HG02588 (cell line): Measurements from ENCODE around the gene MID1.
"Not testable (repeated sequence)": the region's sequence is repeated elsewhere in the genome, so short reads cannot be mapped to it uniquely, and the experiment has no call there.

ENCODE experiments used
- ATAC-seq: cut with Tn5 transposase; IDR thresholded peaks from one replicate; pipeline ENCODE4 v1.9.1; 2021; ENCODE audit warnings: mild to moderate bottlenecking, moderate library complexity; ENCODE audit not compliant: unreplicated experiment

The MID1 gene

DNA sequence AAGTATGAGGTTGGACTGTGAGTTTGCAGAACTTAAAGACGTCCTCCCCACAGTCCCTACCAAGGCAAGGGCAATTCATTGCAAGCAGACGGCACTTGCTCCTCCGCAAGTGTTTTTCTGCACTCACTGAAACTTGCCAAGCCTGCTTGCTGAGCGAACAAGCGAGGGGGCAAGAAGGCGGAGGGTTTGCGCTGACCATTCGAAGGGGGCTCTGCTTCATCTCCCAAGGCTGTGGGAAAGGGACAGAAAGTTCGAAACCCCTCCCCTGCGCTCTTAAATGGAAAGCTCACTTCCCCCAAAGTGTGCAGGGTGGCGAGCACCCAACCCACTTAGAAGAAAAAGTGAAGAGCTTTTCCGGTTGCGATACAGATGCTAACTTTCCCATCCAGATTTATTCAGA lies 1.4 kb downstream of the MID1 start:
- no peak for ATAC-seq

DNA sequence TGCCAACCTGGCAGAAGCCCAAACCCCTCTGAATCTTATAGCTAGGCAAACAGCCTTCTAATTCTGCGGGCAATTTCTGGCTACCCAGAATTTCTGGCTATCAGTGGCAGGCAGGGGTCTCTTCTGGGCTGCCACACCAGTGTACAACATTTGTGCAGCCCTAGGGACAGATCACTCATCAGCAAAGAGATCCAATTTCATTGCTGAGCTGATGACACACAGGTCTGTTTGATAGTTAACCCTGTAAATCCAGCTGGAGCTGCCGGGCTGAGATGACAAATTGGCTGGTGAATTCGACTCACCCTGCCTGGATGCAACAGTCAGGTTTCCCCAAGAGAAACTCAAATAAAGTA lies 2.4 kb downstream of the MID1 start:
- no peak for ATAC-seq

DNA sequence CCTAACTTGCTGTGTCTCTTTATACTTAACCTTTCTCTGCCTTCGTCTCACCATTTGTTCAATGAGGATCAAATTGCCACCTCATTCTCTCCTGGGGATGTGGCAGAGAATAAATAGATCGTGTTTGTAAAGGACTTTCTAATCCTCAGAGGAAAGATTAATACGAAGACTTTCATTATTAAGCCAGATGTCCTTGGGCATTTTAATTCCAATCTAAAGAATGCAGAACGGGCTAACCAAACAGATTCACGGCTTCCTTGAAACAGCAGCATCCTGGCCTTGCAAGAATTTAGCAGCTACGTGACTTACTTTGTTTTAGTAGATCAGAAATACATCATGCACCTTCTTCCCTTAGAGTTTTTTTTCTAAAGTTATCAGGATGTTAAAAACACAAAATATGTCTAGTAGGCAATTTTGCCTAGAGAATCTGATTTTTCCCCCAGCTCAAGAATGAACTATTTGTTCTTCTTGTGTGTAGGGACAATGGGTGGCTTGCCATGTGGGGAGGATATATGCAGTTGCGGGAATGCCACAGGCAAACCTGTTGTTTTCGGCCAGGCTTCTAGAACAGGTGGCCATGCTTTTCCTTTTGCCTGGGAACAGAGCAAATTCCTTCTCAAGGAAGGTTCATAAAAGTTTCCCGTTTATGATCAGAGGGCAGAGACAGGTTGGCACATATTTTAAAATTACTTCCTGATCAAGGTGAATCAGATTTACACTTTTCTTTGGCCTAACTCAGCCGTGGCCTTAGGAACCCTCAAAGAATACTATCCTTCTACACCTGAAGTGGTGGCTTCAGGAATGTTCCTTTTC lies 3.0 kb downstream of the MID1 start:
- no peak for ATAC-seq

DNA sequence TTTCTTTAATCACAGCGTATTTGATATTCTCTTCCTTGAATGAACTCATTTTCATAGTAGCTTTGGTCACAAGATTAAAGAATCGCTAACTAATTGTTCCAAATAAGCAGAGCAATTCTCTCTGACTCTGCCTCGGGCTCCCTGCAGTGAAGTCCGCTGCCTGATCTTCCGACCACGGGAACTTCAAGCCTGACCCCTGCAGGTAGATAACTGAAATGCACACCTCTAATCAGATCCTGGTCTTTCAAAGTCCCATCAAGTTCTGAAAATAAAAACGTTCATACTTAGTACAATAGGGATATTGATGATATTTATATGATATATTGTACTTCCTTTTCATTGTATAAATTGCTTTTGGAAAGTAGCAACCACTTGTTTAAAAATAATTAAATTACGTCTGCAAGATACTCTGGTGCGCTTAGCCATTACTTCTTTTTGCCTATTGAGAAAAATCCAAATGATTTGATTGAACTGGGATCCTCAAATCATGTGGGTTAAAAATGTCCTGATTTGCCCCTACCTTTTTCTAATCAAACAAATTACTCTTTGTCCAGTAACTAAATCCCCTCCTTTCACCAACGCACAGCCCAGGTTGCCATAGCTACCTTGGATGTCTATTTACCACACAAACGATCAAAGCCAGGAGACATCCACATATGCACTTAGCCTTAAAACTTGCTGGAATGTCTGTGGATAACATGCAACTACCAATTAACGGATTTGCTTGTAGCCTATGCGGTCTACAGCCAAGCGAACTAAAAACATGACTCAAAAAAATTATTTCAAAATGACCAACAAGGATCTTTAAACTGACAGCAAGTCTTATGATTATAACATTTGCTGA lies 4.2 kb downstream of the MID1 start:
- no peak for ATAC-seq

DNA sequence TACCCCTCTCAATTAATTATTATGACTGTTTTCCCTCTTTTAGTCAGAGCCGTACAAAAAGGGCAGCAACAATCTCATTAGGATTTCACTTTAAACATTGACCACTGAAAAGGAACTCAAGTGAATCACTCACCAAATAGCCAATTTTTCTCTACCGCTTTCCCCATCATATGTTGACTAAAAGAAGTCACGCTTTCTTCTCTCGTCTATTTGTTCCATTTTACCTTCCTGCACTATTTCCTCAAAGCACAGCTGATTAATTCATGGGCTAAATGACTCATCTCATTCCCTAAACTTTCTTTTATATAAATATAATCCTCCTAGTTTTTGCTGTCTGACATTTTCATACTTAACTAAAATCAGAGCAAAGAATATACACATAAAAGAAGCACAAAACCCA lies 8.2 kb downstream of the MID1 start:
- no peak for ATAC-seq

DNA sequence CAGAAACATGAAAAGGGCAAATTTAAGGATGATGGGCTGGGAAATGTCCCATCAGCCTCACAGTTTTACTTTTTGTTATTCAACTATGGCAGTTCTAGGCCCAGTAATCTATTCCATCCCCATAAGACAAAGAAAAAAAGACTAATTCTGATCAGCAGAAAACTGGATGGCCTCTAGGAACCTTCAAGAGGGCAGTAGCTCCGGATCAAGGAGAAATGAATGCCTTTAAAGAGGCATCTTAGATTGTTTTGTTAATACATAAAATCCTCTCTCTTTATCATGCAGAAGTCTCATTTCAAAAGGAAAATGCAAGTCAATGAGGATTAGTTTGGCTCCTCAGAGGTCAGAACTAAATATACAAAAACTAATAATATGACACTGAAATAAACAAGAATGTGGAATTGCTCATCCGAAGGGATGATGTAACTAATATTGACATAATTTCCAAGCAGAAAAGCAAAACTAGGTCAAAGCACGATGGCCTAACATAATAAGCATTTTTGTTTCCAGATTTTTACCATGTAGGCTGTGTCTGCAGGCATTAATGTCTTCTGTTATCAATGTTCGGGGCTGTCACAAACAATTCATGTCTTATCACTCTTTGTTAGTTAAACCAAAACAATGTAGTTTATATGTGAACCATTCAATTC lies 8.8 kb downstream of the MID1 start:
- no peak for ATAC-seq

DNA sequence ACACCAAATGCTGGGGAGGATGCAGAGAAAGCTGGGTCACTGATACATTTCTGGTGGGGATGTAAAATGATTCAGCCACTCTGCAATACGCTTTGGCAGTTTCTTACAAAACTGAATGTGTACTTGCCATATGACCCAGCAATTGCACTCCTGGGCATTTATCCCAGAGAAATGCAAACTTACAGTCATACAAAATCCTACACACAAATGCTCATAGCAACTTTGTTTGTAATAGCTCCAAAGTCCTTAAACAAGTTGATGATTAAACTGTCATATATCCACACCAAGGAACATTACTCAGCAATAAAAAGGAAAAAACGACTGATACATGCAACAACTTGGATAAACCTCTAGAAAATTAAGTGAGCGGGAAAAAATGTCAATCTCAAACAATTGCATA lies 12.3 kb downstream of the MID1 start:
- no peak for ATAC-seq

DNA sequence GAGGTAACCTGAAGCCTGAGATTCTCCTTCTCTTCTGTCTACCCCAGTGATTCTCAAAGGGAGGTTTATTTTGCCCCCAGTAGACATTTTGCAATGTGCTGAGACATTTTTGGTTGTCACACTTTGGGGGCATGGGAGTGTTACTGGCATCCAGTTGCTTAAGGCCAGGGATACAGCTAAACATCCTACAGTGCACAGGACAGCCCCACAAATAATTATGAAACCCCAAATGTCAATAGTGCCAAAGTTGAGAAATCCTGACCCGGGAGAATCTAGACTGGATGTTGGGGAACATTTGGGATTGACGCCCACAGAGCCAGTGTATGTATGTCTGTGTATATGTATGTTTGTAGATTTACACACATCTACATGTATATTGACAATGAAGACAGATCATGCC lies 13.2 kb downstream of the MID1 start:
- no peak for ATAC-seq

DNA sequence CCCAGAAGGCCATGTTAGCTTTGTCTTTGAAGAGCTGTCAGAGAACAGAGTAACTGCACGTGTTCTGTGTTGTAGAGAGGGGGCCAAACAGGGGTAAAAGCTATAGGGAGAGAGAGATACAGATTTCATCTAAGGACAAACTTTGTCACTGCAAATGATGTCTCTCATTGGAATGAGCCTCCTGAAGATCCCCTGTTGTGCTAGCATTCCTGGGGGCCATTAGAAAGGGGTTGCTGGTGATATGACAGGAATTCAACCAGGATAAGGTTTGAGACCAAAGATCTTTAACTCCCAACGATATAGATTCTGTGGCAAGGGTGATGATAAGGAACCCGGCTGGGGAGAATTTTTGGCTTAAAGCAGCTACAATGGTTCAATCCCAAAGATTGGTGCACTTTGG lies 16.8 kb downstream of the MID1 start:
- no peak for ATAC-seq

DNA sequence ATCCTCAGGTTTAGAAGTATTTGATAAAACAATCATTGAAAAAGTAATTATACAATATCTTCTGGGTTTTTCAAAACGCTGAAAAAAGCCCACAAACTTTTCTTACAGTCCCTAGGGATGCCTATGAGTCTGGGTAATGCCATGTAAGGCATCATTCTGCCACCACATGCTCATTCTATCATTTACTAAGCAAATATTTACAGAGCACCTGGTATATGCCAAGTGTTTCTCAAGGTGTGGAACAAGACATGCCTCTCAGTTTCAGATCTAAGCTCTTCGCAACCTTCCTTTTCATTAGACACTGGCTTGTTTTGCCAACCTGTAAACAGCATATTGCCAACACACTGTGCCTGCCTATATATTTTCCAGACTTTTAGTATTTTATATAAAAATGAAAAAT lies 17.7 kb downstream of the MID1 start:
- ATAC-seq, result no peak

DNA sequence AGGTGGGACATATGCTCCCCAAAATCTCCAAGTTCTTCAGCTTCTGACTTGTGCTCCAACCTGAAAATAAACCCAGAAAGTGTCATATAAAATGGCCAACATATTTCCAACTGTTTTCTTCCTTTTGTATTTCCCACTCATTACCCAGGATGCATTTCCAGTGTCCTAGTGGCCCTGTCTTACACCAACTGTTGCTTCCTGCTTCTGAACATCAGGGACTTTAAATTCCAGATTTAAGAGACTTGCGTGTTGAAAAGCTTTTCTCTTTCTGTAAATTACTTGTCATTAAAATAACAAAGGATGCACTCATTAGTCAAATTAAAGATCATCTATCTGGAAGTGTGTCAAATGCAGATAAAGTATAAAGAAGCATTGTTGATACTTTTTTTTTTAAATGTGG lies 19.9 kb downstream of the MID1 start:
- no peak for ATAC-seq

DNA sequence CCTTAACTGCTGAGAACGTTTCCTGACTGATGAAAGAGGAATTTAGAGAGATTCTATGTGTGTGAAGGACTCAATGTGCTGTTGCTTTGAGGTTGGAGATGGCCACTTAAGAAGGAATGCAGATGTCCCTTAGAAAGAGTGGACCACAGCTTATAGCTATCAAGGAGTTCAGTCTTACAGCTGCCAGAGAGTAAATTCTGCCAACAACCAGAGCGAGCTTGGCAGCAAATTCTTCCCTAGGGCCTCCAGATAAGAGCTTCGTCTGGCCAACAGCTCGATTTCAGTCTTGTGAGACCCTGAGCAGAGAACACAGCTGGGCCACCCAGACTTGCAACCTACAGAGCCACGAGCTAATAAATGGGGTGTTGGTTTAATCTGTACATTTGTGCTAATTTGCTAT lies 21.8 kb downstream of the MID1 start:
- ATAC-seq, result no peak

DNA sequence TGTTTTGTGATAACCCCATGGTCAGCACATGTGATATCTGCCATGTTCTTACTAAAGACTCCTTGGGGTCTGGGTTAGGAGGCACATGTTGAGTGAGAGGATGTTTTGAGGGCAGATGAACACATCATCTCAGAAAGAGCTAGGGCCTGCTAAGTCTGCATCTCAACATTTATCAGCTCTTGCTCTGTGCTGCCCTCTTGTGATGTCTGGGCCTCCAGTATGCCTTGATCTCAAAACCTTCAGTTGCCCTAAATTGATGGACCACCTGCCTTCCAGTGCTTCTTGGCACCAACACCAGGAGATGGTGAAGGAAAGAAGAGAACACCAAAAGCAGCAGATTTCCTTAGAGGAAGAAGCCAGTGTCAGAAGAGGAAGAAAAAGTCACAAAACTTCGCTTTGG lies 22.5 kb downstream of the MID1 start:
- no peak for ATAC-seq

DNA sequence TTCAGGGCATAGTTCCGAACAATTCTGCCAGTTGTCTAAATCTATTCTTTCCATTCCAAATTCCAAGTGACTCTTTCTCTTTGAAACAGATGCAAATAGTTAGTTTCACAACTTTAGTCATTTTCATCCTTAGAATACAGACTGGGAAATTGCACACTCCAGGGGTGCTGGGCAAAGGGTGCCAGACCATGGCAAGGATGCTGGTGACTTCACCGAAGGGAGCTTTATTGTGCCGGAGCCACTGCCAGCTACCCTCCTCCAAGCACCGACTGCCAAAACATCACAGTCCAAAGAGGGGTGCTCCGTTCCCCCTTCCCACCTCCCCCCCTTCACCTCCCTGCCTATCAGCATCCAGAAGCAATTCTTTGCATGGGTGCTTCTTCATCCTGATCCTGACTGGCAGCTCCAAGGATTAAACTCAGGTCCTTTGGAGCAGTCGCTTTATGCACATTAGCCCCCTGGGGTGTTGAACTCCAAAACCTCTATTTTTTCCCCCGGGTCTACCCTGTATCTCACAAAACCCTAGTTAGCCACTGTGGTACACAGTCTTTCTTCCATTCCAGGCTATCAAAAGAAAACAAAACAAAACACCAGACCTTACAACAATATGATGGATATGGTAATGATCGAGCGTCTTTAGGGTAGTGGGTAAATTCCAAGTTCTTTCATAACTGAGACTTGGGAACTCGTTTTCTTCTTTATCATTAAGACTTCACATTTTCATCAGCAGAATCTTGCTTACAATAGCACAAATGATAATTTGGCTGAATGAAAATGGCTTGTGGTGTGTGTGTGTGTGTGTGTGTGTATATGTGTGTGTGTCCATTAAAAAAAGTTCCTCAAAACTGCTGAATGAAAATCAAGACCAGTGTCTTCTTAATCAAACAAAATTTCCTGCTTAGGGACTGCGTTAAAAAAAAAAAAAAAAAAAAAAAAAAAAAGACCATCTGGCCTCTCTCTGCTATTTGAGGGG lies 28.7 kb downstream of the MID1 start:
- ATAC-seq, result no peak

DNA sequence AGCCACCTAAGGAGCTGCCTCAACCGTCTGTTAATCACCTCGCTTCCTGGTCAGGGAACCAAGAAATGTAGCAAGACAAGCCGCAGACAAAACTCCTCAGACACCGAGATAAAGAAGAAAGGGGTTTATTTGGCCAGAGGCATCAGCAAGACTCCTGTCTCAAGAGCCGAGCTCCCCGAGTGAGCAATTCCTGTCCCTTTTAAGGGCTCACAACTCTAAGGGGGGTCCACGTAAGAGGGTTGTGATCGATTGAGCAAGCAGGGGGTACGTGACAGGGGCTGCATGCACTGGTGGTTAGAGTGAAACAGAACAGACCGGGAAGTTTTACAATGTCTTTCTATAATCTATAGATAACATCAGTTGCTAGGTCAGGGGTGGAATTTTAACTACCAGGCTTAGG lies 30.6 kb downstream of the MID1 start:
- ATAC-seq, result not testable (repeated sequence)

DNA sequence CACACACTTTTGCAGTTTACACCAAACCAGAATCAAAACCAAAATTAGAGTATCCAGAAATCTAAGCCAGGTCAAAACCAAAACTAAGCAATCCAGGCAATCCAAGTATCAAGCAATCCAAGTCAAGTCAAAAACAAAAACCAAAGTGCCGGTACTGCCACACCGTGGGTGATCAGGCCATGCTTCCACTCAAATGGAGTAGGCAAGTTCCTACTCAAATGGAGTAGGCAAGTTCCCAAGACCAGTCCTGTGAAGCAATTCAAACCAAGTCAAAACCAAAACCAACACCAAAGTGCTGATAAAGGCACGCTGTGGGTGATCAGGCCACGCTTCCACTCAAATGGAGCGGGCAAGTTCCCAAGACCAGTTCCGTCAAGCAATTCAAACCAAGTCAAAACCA lies 31.3 kb downstream of the MID1 start:
- ATAC-seq, result no peak

DNA sequence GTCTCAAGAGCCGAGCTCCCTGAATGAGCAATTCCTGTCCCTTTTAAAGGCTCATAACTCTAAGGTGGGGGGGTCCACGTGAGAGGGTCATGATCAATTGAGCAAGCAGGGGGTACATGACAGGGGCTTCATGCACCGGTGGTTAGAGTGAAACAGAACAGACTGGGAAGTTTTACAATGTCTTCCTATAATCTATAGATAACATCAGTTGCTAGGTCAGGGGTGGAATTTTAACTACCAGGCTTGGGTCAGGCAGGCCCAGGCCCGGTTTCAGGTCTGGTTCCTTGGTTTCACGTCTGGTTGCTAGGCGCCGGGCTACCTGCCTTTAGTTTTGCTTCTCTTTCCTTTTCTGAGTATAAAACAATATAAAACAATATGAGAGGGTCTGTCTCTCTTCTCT lies 35.5 kb downstream of the MID1 start:
- not testable (repeated sequence) for ATAC-seq

DNA sequence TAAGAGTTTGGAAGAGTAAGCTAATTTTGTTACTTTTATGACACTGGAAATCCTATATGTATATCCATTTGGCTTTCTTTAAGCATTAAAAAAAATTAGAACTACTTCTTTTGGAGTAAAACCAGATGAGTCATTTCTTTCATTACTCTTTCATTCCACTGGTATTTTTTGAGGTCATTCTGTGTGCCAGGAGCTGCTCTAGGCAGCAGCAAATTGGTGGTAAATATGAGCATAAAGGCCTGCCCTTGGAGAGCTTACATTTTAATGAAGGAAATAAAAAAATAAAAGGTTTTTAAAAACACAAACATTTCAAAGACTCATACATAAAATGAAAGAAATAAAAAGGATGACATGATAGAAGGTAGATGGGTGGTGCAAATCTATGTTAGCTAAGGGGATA lies 37.4 kb downstream of the MID1 start:
- ATAC-seq, result no peak

DNA sequence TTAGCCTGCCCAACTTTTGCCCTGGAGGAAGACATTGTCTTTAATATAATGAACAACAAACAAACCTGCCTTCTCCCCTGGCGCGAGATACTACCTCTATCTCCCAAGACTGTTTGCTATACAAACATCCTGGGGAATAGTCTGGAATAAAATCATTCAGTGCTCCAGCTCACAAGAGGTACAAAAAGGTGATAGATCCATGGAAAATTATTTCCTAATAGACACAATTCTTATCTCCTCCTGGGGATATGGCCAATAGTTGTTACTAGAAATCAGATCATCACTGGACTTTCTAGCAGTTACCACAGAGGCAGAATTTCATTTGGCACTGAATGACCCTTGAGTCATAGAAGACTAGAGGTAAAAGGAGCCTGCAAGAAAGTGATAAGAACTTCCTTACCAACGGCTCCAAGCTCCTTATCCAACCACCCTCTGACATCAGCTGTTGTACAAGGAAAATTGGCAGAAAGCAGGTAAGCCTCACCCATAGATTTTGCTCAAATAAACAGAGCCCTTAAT lies 38.1 kb downstream of the MID1 start:
- no peak for ATAC-seq
